HepG2 (cell line): ENCODE results near the gene CPM. TPM values are rescaled to one million over a fixed set of nuclear protein-coding genes. Genes with fewer than 3 reads are reported as not detected.
"Not testable (repeated sequence)": the region's sequence is repeated elsewhere in the genome, so short reads cannot be mapped to it uniquely, and the experiment has no call there.

Experiments used
- ATAC-seq: fragments of 200-7000 bp; cut with Tn5 transposase; 3 replicates; pipeline ENCODE4 v1.9.1; 2020; ENCODE audit warnings: mild to moderate bottlenecking, moderate library complexity
- BruUV-seq: library from RNA; stranded (reverse); fragments of 400-500 nt; replicated peaks from 2 replicates; lab custom pipeline; 2021; lab: Mats Ljungman, UMichigan
- CTCF ChIA-PET: fragments of 300-600 bp; formaldehyde crosslinking; extraction: SDS; loops from one replicate; lab custom pipeline; 2021; ENCODE audit warnings: low total read pairs, inconsistent platforms, low intra/inter-chr PET ratio; lab: Yijun Ruan, JAX
- POLR2A ChIA-PET: fragments of 350-600 bp; sonication (Branson Sonifier 250); formaldehyde crosslinking; loops from one replicate; lab custom pipeline; 2020; ENCODE audit warnings: antibody characterized with exemption, inconsistent platforms; lab: Yijun Ruan, JAX
- DNase-seq: peaks from one replicate; pipeline ENCODE4 v3.0.0-alpha.2; 2015; ENCODE audit warnings: low spot score
- FAIRE-seq: peaks from 3 replicates; lab custom pipeline; 2011; peaks lifted over from hg19 to GRCh38; lab: Jason Lieb, UNC
- H2AFZ ChIP-seq: one replicate; pipeline ENCODE4 v1.6.1; 2011; ENCODE audit warnings: low read length, inconsistent platforms
- H3K27ac ChIP-seq: fragments of 300-600 bp; 3 replicates; pipeline ENCODE4 v1.8.0; 2011; ENCODE audit warnings: mixed run types, mild to moderate bottlenecking, mixed read lengths, low read length, inconsistent platforms; ENCODE audit not compliant: insufficient read depth; ENCODE audit errors: extremely low read length
- H3K27me3 ChIP-seq, 2 experiments: fragments of 200-600 bp in 1 of 2; 2 replicates in 1 of 2; 3 replicates in 1 of 2; pipeline versions ENCODE4 v1.6.0 to v1.8.0; 2011; ENCODE audit warnings: low read length in 2 of 2, mild to moderate bottlenecking in 2 of 2, moderate library complexity in 2 of 2, inconsistent platforms in 1 of 2; ENCODE audit not compliant: insufficient read depth in 2 of 2, control insufficient read depth in 1 of 2
- H3K36me3 ChIP-seq, 2 experiments: fragments of 200-600 bp in 1 of 2; replicated peaks in 1 of 2; 2 replicates in 1 of 2; 3 replicates in 1 of 2; pipeline versions ENCODE4 v1.5.1 to v1.8.0; 2011; ENCODE audit warnings: low read length in 2 of 2, inconsistent platforms in 1 of 2; ENCODE audit not compliant: insufficient read depth in 2 of 2, control insufficient read depth in 1 of 2
- H3K4me1 ChIP-seq: 2 replicates; pipeline ENCODE4 v1.5.1; 2012; ENCODE audit warnings: low read length, inconsistent platforms; ENCODE audit not compliant: insufficient read depth
- H3K4me2 ChIP-seq: 2 replicates; pipeline ENCODE4 v1.6.0; 2011; ENCODE audit warnings: low read depth, low read length, inconsistent platforms
- H3K4me3 ChIP-seq, 3 experiments: fragments of 200-600 bp in 1 of 3; sonication (generic), shearing (Covaris generic) in 1 of 3; replicated peaks in 1 of 3; 2 replicates each; pipeline ENCODE4 v1.5.1; 2011 to 2016; ENCODE audit warnings: low read length in 3 of 3, inconsistent platforms in 2 of 3, low read depth in 2 of 3, mild to moderate bottlenecking in 2 of 3, control low read depth in 1 of 3, mixed read lengths in 1 of 3; ENCODE audit not compliant: insufficient read depth in 1 of 3
- H3K79me2 ChIP-seq: one replicate; pipeline ENCODE4 v1.6.1; 2011; ENCODE audit warnings: low read length, inconsistent platforms; ENCODE audit not compliant: insufficient read depth
- H3K9ac ChIP-seq: 2 replicates; pipeline ENCODE4 v1.6.0; 2011; ENCODE audit warnings: mild to moderate bottlenecking, low read depth, low read length, inconsistent platforms; ENCODE audit not compliant: insufficient read depth
- H3K9me3 ChIP-seq: 2 replicates; pipeline ENCODE4 v1.5.1; 2012; ENCODE audit warnings: mild to moderate bottlenecking, low read length
- H4K20me1 ChIP-seq: 2 replicates; pipeline ENCODE4 v1.6.0; 2011; ENCODE audit warnings: inconsistent platforms, mild to moderate bottlenecking, low read length, moderate library complexity; ENCODE audit not compliant: insufficient read depth
- BRF2 ChIP-seq: sonication (generic); formaldehyde crosslinking; IDR thresholded peaks from 2 replicates; pipeline ENCODE4 v1.8.1; 2022; ENCODE audit warnings: mild to moderate bottlenecking, missing genetic modification reagents
- CAMTA2 ChIP-seq: sonication (generic); formaldehyde crosslinking; IDR thresholded peaks from 2 replicates; pipeline ENCODE4 v1.4.0; 2020; ENCODE audit warnings: mild to moderate bottlenecking, missing genetic modification reagents, borderline replicate concordance
- NFYC ChIP-seq: IDR thresholded peaks from 2 replicates; pipeline ENCODE4 v1.6.1; 2016; ENCODE audit warnings: missing genetic modification reagents, missing compliant biosample characterization
- POLR2G ChIP-seq: fragments of 200-400 bp; formaldehyde crosslinking; IDR thresholded peaks from 2 replicates; pipeline ENCODE4 v1.6.1; 2018; ENCODE audit warnings: mild to moderate bottlenecking, low read depth, low read length, moderate library complexity
- PRDM15 ChIP-seq: sonication (generic); formaldehyde crosslinking; IDR thresholded peaks from 2 replicates; pipeline ENCODE4 v1.4.0; 2020; ENCODE audit warnings: missing genetic modification reagents
- RBM22 ChIP-seq: fragments of 200-400 bp; formaldehyde crosslinking; optimal IDR thresholded peaks from 2 replicates; pipeline ENCODE3; 2017; ENCODE audit warnings: mild to moderate bottlenecking, low read length, moderate library complexity
- ZFAT ChIP-seq: sonication (generic); formaldehyde crosslinking; conservative IDR thresholded peaks from 2 replicates; pipeline ENCODE4 v1.8.1; 2023; ENCODE audit warnings: missing genetic modification reagents, inconsistent platforms
- ZMYM3 ChIP-seq: sonication (generic); formaldehyde crosslinking; IDR thresholded peaks from 2 replicates; pipeline ENCODE4 v1.5.1; 2020; ENCODE audit warnings: mild to moderate bottlenecking, missing genetic modification reagents
- WGBS: methylation state at CpG from one replicate; pipeline ENCODE4 v1.1.6; 2017; ENCODE audit warnings: low lambda C conversion rate; 5-methylcytosine and 5-hydroxymethylcytosine counted together
- in situ Hi-C: cut with HindIII; loops from 2 replicates; pipeline ENCODE4 v1.10.0; 2017; ENCODE audit warnings: low pct_unique_long_range_greater_than_20kb; ENCODE audit not compliant: extremely low pct_ligation_motif_present
- intact Hi-C: fragments of 100-400 bp; cut with micrococcal nuclease; formaldehyde crosslinking; loops from one replicate; pipeline ENCODE4 v1.10.0; 2022; ENCODE audit not compliant: unreplicated experiment
- polyA plus RNA-seq, 8 experiments: library from polyadenylated mRNA; depleted of rRNA in 3 of 8; stranded (reverse) in 7 of 8; unstranded in 1 of 8; fragments of >200 nt; fragmentation: Illumina TruSeq in 4 of 8; extraction: Trizol in 4 of 8; gene quantifications; 2 replicates each; pipeline versions ENCODE4 v1.2.1 to v1.2.3, GENCODE V29; 2011 to 2016; ENCODE audit warnings: low read depth in 4 of 8, missing spikeins in 1 of 8, mixed read lengths in 1 of 8; ENCODE audit not compliant: insufficient read depth in 1 of 8
- total RNA-seq, 5 experiments: library from RNA; depleted of rRNA; stranded (reverse); fragments of >200 nt; fragmentation: Illumina TruSeq; extraction: Trizol; gene quantifications; 2 replicates each; pipeline ENCODE4 v1.2.3, GENCODE V29; 2016; ENCODE audit warnings: low read depth in 1 of 5

Gene CPM
- total and polyA plus RNA-seq, 2 of the 13 experiments (the other 11 are each of a cell fraction or from before 2014, with no cell fraction given) = not detected

GRCh38 chr12:68819481-68819880 lies 113.5 kb downstream of the CPM start:
- H3K9me3 ChIP-seq, H3K27ac ChIP-seq, H2AFZ ChIP-seq, in situ Hi-C loops, intact Hi-C loops, H3K4me3 ChIP-seq, CTCF ChIA-PET, H3K4me2 ChIP-seq, BruUV-seq, DNase-seq, ATAC-seq, H3K27me3 ChIP-seq, FAIRE-seq, H3K9ac ChIP-seq: not testable (repeated sequence)
- Histone ChIP-seq H3K79me2 (peaks cover 80% of the 10 kb centered on the region), H3K4me1 (peaks cover 79% of the 10 kb centered on the region), H4K20me1 (peaks cover 72% of the 10 kb centered on the region), H3K36me3 (peaks cover 16 to 78% of the 10 kb centered on the region in 2 experiments)
- TF ChIP-seq POLR2G (0 out of 2 replicates have a peak, but pooled peaks have one; percentile 27), RBM22 (peak; percentile 39)
- POLR2A ChIA-PET = interaction anchor here (1.2 to 4.9 kb wide), 2 partner anchors 11 kb away, joined by 4 to 28 read pairs; partner anchors contain the start of gene MDM2
- WGBS = 94% methylated on average over 13 of the region's 13 CpGs

- Histone ChIP-seq H3K36me3 (peaks cover 7 to 69% of the 10 kb centered on the region in 2 experiments), H3K9me3 (no peaks in the 10 kb centered on the region), H3K27me3 (no peaks in the 10 kb centered on the region), H3K79me2 (peaks cover 92% of the 10 kb centered on the region), H3K4me3 (peak overlapping the region in 2 of 3 experiments; percentile 17 to 30; a peak in 2 of 6 replicates), H3K4me1 (peaks cover 78% of the 10 kb centered on the region), H3K27ac (no peak overlapping the region), H3K9ac (no peak overlapping the region), H3K4me2 (peak overlapping the region; percentile 76), H2AFZ (no peak overlapping the region), H4K20me1 (peaks cover 77% of the 10 kb centered on the region)
- WGBS = 95% methylated on average over 8 of the region's 8 CpGs
- DNase-seq (no peak), FAIRE-seq (no peak), ATAC-seq (no peak)
- ChIA-PET POLR2A (interaction anchor here (0.6 to 8.3 kb wide), 6 partner anchors 8 to 447 kb away, joined by 3 to 54 read pairs (median 8); partner anchors contain the start of genes MDM2 and SLC35E3), CTCF (no interaction called here)
- in situ Hi-C loops = no loop called here
- intact Hi-C loops = no loop called here
- BruUV-seq = no TSS peak
- no peak for TF ChIP-seq BRF2 (CRISPR knock-in tag)
- 0 out of 2 replicates have a peak, but pooled peaks have one; percentile 25 for TF ChIP-seq ZMYM3 (CRISPR knock-in tag)
- TF ChIP-seq CAMTA2 = no peak
- TF ChIP-seq NFYC (CRISPR knock-in tag) = no peak
- no peak for TF ChIP-seq ZFAT (CRISPR knock-in tag)
- no peak for TF ChIP-seq PRDM15 (CRISPR knock-in tag)
Measured at GRCh38 chr12:68815928-68816800, 116.8 kb downstream of the CPM start.
